Upper lobe of left lung (tissue), 4 donors: ENCODE data around the gene SPOCK2.

Experiments used
- EP300 ChIP-seq, 4 donors: sonication (generic); formaldehyde crosslinking; IDR thresholded peaks; one replicate each; pipeline ENCODE4 v1.5.1; 2017; ENCODE audit warnings: antibody characterized with exemption in 4 of 4, control low read depth in 2 of 4
- POLR2A ChIP-seq, 4 donors: fragments of 450-650 bp; IDR thresholded peaks; one replicate each; pipeline ENCODE4 v1.5.1; 2016 to 2017; ENCODE audit warnings: antibody characterized with exemption in 4 of 4, mild to moderate bottlenecking in 2 of 4
- POLR2AphosphoS5 ChIP-seq, 2 donors: sonication (generic); formaldehyde crosslinking; IDR thresholded peaks; one replicate each; pipeline ENCODE4 v1.5.1; 2017; ENCODE audit warnings: antibody characterized with exemption in 2 of 2
- TF ChIP-seq, protein P1 (sequence below), 6 experiments: fragments of 450-650 bp in 4 of 6; fragments of 200-600 bp in 2 of 6; sonication (generic) in 2 of 6; IDR thresholded peaks; one replicate each; pipeline ENCODE4 v1.5.1; 2016 to 2019; ENCODE audit warnings: antibody characterized with exemption in 6 of 6

DNA sequence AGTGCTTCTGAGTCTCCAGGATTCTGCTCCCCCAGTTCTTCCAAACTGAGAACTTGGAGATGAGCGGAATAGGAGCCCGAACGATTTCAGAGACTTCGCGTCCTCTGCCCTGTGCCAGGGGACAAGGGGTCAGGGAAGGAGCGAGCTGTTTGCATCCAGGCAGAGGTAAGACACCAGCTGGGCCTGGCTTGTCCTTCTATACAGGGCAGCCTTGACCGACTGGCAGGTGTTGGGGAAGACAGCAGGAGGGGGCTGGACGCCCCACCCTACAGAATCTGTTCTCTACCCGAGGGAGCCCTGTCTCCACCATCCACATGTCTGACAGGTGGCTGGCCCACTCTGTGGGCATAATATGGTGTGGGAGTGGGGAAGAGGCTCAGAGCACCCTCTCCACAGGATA is 7.1 kb downstream of the SPOCK2 start:
- TF ChIP-seq, protein P1, sequence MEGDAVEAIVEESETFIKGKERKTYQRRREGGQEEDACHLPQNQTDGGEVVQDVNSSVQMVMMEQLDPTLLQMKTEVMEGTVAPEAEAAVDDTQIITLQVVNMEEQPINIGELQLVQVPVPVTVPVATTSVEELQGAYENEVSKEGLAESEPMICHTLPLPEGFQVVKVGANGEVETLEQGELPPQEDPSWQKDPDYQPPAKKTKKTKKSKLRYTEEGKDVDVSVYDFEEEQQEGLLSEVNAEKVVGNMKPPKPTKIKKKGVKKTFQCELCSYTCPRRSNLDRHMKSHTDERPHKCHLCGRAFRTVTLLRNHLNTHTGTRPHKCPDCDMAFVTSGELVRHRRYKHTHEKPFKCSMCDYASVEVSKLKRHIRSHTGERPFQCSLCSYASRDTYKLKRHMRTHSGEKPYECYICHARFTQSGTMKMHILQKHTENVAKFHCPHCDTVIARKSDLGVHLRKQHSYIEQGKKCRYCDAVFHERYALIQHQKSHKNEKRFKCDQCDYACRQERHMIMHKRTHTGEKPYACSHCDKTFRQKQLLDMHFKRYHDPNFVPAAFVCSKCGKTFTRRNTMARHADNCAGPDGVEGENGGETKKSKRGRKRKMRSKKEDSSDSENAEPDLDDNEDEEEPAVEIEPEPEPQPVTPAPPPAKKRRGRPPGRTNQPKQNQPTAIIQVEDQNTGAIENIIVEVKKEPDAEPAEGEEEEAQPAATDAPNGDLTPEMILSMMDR (IDR thresholded peaks at IDR 0.05) = no peak
- TF ChIP-seq EP300 (IDR thresholded peaks at IDR 0.05) (no peak), POLR2A (IDR thresholded peaks at IDR 0.05) (no peak), POLR2AphosphoS5 (IDR thresholded peaks at IDR 0.05) (no peak)
